ENCODE data around the gene APOL2.

DNA sequence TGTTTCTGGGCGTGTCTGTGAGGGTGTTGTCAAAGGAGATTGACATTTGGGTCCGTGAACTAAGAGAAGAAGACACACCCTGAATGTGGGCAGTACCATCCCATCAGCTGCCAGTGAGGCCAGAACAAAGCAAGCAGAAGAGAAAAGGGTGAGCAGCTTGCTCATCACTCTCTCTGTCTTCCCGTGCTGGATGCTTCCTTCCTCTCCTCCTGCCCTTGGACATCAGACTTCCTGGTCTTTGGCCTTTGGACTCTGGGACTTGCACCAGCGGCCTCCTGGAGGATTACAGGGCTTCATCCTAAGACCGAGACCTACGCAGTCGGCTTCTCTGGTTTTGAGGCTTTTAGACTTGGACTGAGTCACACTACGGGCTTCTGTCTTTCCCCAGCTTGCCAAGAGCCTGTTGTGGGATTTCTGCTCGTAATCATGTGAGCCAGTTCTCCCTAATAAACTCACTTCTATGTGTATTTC, 18.8 kb downstream of the APOL2 start:
- TF ChIP-seq SIN3A (IDR thresholded peaks at IDR 0.05; ENCODE audit: borderline replicate concordance, insufficient read depth, low read length) (no peak), POLR2AphosphoS5 (IDR thresholded peaks at IDR 0.05; ENCODE audit: low read depth, low read length) (no peak), TAF1 (IDR thresholded peaks at IDR 0.05; ENCODE audit: borderline replicate concordance, insufficient read depth, low read length) (no peak), FOXP2 (optimal IDR thresholded peaks at IDR 0.05; ENCODE audit: borderline replicate concordance, extremely low read depth, extremely low read length, insufficient read depth) (no peak)
- TF ChIP-seq, protein P1, sequence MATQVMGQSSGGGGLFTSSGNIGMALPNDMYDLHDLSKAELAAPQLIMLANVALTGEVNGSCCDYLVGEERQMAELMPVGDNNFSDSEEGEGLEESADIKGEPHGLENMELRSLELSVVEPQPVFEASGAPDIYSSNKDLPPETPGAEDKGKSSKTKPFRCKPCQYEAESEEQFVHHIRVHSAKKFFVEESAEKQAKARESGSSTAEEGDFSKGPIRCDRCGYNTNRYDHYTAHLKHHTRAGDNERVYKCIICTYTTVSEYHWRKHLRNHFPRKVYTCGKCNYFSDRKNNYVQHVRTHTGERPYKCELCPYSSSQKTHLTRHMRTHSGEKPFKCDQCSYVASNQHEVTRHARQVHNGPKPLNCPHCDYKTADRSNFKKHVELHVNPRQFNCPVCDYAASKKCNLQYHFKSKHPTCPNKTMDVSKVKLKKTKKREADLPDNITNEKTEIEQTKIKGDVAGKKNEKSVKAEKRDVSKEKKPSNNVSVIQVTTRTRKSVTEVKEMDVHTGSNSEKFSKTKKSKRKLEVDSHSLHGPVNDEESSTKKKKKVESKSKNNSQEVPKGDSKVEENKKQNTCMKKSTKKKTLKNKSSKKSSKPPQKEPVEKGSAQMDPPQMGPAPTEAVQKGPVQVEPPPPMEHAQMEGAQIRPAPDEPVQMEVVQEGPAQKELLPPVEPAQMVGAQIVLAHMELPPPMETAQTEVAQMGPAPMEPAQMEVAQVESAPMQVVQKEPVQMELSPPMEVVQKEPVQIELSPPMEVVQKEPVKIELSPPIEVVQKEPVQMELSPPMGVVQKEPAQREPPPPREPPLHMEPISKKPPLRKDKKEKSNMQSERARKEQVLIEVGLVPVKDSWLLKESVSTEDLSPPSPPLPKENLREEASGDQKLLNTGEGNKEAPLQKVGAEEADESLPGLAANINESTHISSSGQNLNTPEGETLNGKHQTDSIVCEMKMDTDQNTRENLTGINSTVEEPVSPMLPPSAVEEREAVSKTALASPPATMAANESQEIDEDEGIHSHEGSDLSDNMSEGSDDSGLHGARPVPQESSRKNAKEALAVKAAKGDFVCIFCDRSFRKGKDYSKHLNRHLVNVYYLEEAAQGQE (IDR thresholded peaks at IDR 0.05; ENCODE audit: insufficient read depth in 1 of 2, low read depth in 2 of 2, low read length in 2 of 2), result no peak

Data from PFSK-1 (cell line).